ENCODE results near the gene DIS3L2.

Gene DIS3L2

DNA sequence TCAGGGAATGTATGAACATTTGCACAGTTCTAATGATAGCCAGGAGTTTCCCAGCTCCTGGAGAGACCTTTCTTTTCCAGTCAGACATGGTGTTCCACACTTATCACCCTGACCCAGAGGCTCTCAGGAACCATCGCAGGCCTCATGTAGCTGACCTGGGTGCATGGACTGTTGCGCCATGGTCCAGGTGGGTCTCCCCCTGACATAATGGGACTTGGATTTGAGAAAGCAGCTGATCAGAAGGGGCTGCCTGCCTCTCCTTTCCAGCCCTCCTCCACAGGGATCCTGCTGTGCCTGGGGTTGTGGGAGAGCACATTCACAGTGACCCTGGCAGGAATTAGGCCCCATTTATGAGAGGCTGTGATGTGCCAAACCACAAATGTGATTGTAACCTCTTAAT is 283.6 kb downstream of the DIS3L2 start:
- TF ChIP-seq TOX (CRISPR knock-in tag; IDR thresholded peaks at IDR 0.05; ENCODE audit: borderline replicate concordance) = no peak
- TF ChIP-seq ESRRG (CRISPR knock-in tag; IDR thresholded peaks at IDR 0.05) = no peak
- no peak for TF ChIP-seq ARNTL (CRISPR knock-in tag; IDR thresholded peaks at IDR 0.05; ENCODE audit: borderline replicate concordance, low read depth)
- TF ChIP-seq OSR1 (CRISPR knock-in tag; IDR thresholded peaks at IDR 0.05) = no peak
- ATAC-seq = no peak

DNA sequence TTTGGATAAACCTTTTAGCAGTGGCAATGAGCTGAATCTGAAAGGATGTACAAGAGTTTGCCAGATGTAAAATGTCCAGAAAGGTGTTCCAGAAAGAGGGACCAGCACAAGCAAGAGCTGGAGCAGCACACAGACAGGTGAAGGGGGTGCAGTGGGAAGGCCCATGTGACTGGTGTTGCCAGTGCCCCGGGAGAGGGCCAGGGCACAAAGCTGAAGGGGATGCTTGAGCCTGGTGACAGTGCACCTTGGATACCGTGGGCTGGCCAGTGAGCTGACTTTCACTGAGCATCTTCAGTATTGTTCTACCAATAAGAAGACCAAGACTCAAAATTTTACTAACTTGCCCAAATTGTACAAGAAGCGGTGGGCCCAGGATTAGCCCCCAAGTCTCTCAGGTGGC is 284.7 kb downstream of the DIS3L2 start:
- no peak for ATAC-seq
- no peak for TF ChIP-seq ZFP30 (CRISPR knock-in tag; IDR thresholded peaks at IDR 0.05)

DNA sequence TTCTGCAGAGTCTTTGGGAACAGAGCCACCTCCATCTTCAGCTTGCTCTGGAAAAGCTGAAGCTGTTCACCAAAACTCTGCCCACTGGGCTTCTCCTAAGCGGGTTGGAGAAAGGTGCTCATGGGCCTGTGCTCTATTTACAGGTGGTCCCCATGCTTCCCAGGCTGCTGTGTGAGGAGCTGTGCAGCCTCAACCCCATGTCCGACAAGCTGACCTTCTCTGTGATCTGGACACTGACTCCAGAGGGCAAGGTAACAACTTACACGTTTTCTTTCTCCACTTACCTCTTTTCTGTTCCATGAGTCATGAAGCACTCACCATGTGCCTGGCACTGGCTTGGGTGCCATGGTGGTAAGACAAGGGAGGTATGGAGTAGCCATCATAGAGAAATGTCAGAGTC is 287.6 kb downstream of the DIS3L2 start:
- TF ChIP-seq ZNF565 (CRISPR knock-in tag; conservative IDR thresholded peaks at IDR 0.05; ENCODE audit: low read depth) (no peak), ZNF70 (CRISPR knock-in tag; IDR thresholded peaks at IDR 0.05) (no peak), OSR1 (CRISPR knock-in tag; IDR thresholded peaks at IDR 0.05) (no peak), ZFP30 (CRISPR knock-in tag; IDR thresholded peaks at IDR 0.05) (no peak), CSDC2 (CRISPR knock-in tag; IDR thresholded peaks at IDR 0.05) (no peak), PPARA (CRISPR knock-in tag; IDR thresholded peaks at IDR 0.05; ENCODE audit: borderline replicate concordance) (no peak), ISL1 (CRISPR knock-in tag; IDR thresholded peaks at IDR 0.05) (no peak), ZFP3 (CRISPR knock-in tag; IDR thresholded peaks at IDR 0.05) (no peak), TCF4 (CRISPR knock-in tag; IDR thresholded peaks at IDR 0.05; ENCODE audit: borderline replicate concordance) (no peak), ZNF8 (CRISPR knock-in tag; IDR thresholded peaks at IDR 0.05) (no peak), ESRRG (CRISPR knock-in tag; IDR thresholded peaks at IDR 0.05) (no peak), SNAI2 (CRISPR knock-in tag; IDR thresholded peaks at IDR 0.05) (no peak), TOX (CRISPR knock-in tag; IDR thresholded peaks at IDR 0.05; ENCODE audit: borderline replicate concordance) (no peak), ARNTL (CRISPR knock-in tag; IDR thresholded peaks at IDR 0.05; ENCODE audit: borderline replicate concordance, low read depth) (no peak)
- TF ChIP-seq, protein P1, sequence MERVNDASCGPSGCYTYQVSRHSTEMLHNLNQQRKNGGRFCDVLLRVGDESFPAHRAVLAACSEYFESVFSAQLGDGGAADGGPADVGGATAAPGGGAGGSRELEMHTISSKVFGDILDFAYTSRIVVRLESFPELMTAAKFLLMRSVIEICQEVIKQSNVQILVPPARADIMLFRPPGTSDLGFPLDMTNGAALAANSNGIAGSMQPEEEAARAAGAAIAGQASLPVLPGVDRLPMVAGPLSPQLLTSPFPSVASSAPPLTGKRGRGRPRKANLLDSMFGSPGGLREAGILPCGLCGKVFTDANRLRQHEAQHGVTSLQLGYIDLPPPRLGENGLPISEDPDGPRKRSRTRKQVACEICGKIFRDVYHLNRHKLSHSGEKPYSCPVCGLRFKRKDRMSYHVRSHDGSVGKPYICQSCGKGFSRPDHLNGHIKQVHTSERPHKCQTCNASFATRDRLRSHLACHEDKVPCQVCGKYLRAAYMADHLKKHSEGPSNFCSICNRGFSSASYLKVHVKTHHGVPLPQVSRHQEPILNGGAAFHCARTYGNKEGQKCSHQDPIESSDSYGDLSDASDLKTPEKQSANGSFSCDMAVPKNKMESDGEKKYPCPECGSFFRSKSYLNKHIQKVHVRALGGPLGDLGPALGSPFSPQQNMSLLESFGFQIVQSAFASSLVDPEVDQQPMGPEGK (CRISPR knock-in tag; IDR thresholded peaks at IDR 0.05; ENCODE audit: borderline replicate concordance) = no peak
- TF ChIP-seq, protein P2, sequence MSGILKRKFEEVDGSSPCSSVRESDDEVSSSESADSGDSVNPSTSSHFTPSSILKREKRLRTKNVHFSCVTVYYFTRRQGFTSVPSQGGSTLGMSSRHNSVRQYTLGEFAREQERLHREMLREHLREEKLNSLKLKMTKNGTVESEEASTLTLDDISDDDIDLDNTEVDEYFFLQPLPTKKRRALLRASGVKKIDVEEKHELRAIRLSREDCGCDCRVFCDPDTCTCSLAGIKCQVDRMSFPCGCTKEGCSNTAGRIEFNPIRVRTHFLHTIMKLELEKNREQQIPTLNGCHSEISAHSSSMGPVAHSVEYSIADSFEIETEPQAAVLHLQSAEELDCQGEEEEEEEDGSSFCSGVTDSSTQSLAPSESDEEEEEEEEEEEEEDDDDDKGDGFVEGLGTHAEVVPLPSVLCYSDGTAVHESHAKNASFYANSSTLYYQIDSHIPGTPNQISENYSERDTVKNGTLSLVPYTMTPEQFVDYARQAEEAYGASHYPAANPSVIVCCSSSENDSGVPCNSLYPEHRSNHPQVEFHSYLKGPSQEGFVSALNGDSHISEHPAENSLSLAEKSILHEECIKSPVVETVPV (CRISPR knock-in tag; IDR thresholded peaks at IDR 0.05) = no peak
- TF ChIP-seq, protein P3, sequence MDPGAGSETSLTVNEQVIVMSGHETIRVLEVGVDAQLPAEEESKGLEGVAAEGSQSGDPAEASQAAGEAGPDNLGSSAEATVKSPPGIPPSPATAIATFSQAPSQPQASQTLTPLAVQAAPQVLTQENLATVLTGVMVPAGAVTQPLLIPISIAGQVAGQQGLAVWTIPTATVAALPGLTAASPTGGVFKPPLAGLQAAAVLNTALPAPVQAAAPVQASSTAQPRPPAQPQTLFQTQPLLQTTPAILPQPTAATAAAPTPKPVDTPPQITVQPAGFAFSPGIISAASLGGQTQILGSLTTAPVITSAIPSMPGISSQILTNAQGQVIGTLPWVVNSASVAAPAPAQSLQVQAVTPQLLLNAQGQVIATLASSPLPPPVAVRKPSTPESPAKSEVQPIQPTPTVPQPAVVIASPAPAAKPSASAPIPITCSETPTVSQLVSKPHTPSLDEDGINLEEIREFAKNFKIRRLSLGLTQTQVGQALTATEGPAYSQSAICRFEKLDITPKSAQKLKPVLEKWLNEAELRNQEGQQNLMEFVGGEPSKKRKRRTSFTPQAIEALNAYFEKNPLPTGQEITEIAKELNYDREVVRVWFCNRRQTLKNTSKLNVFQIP (CRISPR knock-in tag; IDR thresholded peaks at IDR 0.05; ENCODE audit: borderline replicate concordance, low read depth) = no peak
- TF ChIP-seq, protein P4, sequence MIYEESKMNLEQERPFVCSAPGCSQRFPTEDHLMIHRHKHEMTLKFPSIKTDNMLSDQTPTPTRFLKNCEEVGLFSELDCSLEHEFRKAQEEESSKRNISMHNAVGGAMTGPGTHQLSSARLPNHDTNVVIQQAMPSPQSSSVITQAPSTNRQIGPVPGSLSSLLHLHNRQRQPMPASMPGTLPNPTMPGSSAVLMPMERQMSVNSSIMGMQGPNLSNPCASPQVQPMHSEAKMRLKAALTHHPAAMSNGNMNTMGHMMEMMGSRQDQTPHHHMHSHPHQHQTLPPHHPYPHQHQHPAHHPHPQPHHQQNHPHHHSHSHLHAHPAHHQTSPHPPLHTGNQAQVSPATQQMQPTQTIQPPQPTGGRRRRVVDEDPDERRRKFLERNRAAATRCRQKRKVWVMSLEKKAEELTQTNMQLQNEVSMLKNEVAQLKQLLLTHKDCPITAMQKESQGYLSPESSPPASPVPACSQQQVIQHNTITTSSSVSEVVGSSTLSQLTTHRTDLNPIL (CRISPR knock-in tag; IDR thresholded peaks at IDR 0.05; ENCODE audit: low read depth) = no peak
- TF ChIP-seq, protein P5, sequence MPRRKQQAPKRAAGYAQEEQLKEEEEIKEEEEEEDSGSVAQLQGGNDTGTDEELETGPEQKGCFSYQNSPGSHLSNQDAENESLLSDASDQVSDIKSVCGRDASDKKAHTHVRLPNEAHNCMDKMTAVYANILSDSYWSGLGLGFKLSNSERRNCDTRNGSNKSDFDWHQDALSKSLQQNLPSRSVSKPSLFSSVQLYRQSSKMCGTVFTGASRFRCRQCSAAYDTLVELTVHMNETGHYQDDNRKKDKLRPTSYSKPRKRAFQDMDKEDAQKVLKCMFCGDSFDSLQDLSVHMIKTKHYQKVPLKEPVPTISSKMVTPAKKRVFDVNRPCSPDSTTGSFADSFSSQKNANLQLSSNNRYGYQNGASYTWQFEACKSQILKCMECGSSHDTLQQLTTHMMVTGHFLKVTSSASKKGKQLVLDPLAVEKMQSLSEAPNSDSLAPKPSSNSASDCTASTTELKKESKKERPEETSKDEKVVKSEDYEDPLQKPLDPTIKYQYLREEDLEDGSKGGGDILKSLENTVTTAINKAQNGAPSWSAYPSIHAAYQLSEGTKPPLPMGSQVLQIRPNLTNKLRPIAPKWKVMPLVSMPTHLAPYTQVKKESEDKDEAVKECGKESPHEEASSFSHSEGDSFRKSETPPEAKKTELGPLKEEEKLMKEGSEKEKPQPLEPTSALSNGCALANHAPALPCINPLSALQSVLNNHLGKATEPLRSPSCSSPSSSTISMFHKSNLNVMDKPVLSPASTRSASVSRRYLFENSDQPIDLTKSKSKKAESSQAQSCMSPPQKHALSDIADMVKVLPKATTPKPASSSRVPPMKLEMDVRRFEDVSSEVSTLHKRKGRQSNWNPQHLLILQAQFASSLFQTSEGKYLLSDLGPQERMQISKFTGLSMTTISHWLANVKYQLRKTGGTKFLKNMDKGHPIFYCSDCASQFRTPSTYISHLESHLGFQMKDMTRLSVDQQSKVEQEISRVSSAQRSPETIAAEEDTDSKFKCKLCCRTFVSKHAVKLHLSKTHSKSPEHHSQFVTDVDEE (CRISPR knock-in tag; IDR thresholded peaks at IDR 0.05) = no peak
- no peak for ATAC-seq

Data from SK-N-SH treated with all-trans-retinoic acid at 6 μM for 48 hours (cell line).